ENCODE data around the gene ADCY9.

The ADCY9 gene

GRCh38 chr16:3971261-3971660 lies 145.0 kb downstream of the ADCY9 start:
- no peak for DNase-seq
- Mint-ChIP-seq H3K4me3 (no peak overlapping the region), H3K36me3 (ENCODE audit: low read depth) (peaks cover 11% of the 10 kb centered on the region), H3K27ac (no peak overlapping the region), H3K27me3 (ENCODE audit: low read depth, poor library complexity) (no peaks in the 10 kb centered on the region), H3K4me1 (no peaks in the 10 kb centered on the region), H3K9me3 (peaks cover 5% of the 10 kb centered on the region)
- TF ChIP-seq CTCF (IDR thresholded peaks at IDR 0.05), result no peak

- Mint-ChIP-seq H3K4me3 (no peak overlapping the region), H3K9me3 (peaks cover 14% of the 10 kb centered on the region), H3K36me3 (ENCODE audit: low read depth) (peaks cover 25% of the 10 kb centered on the region), H3K27ac (no peak overlapping the region), H3K4me1 (peaks cover 7% of the 10 kb centered on the region), H3K27me3 (ENCODE audit: low read depth, poor library complexity) (peaks cover 8% of the 10 kb centered on the region)
- no peak for TF ChIP-seq CTCF (IDR thresholded peaks at IDR 0.05)
- DNase-seq, result no peak
Measured at GRCh38 chr16:3968551-3968950, 147.7 kb downstream of the ADCY9 start.

GRCh38 chr16:3966681-3967080 lies 149.6 kb downstream of the ADCY9 start:
- H3K27me3 Mint-ChIP-seq (ENCODE audit: low read depth, poor library complexity), result peaks cover 8% of the 10 kb centered on the region
- peaks cover 16% of the 10 kb centered on the region for H3K4me1 Mint-ChIP-seq
- no peak for DNase-seq
- peaks cover 14% of the 10 kb centered on the region for H3K9me3 Mint-ChIP-seq
- no peak overlapping the region for H3K4me3 Mint-ChIP-seq
- no peak overlapping the region for H3K27ac Mint-ChIP-seq
- no peak for TF ChIP-seq CTCF (IDR thresholded peaks at IDR 0.05)
- H3K36me3 Mint-ChIP-seq (ENCODE audit: low read depth), result peaks cover 25% of the 10 kb centered on the region

GRCh38 chr16:3965781-3966582 lies 150.3 kb downstream of the ADCY9 start:
- Mint-ChIP-seq H3K27me3 (ENCODE audit: low read depth, poor library complexity) (peaks cover 8% of the 10 kb centered on the region), H3K9me3 (peaks cover 14% of the 10 kb centered on the region), H3K4me1 (peaks cover 16% of the 10 kb centered on the region), H3K36me3 (ENCODE audit: low read depth) (peaks cover 25% of the 10 kb centered on the region), H3K4me3 (no peak overlapping the region), H3K27ac (no peak overlapping the region)
- DNase-seq, result no peak
- TF ChIP-seq CTCF (IDR thresholded peaks at IDR 0.05), result no peak

- H3K4me3 Mint-ChIP-seq, result no peak overlapping the region
- TF ChIP-seq CTCF (IDR thresholded peaks at IDR 0.05), result no peak
- peaks cover 25% of the 10 kb centered on the region for H3K36me3 Mint-ChIP-seq (ENCODE audit: low read depth)
- DNase-seq, result no peak
- H3K27ac Mint-ChIP-seq, result no peak overlapping the region
- peaks cover 14% of the 10 kb centered on the region for H3K9me3 Mint-ChIP-seq
- peaks cover 8% of the 10 kb centered on the region for H3K27me3 Mint-ChIP-seq (ENCODE audit: low read depth, poor library complexity)
- peaks cover 16% of the 10 kb centered on the region for H3K4me1 Mint-ChIP-seq
Measured at GRCh38 chr16:3965306-3965705, 150.9 kb downstream of the ADCY9 start.
